Adrenal gland (tissue), 12 donors: ENCODE data around the gene TPI1. TPM values are rescaled to one million over a fixed set of nuclear protein-coding genes. Genes with fewer than 3 reads are reported as not detected.

Source experiments
- DNase-seq, 7 donors: peaks; one replicate each; pipeline ENCODE4 v3.0.0-alpha.2; 2019 to 2020
- H3K27ac ChIP-seq, 5 donors: fragments of 200-600 bp; sonication (generic) in 4 of 5; 1 replicate in 3 of 5; 2 replicates in 2 of 5; pipeline versions ENCODE4 v1.5.1 to v1.8.0; 2016 to 2020; ENCODE audit warnings: mild to moderate bottlenecking in 1 of 5
- H3K27me3 ChIP-seq: fragments of 200-600 bp; 2 replicates; pipeline ENCODE4 v1.8.0; 2021
- H3K36me3 ChIP-seq, 2 donors: fragments of 200-600 bp; replicated peaks in 1 of 2; 1 replicate in 1 of 2; 2 replicates in 1 of 2; pipeline versions ENCODE4 v1.5.1 to v1.8.0; 2018 to 2022
- H3K4me1 ChIP-seq, 2 donors: fragments of 200-600 bp; replicated peaks in 1 of 2; 1 replicate in 1 of 2; 2 replicates in 1 of 2; pipeline versions ENCODE4 v1.5.1 to v1.8.0; 2018 to 2021
- H3K4me3 ChIP-seq, 4 donors: fragments of 200-600 bp; sonication (generic) in 3 of 4; one replicate each; pipeline ENCODE4 v1.5.1; 2016 to 2018
- H3K9me3 ChIP-seq, 3 donors: fragments of 200-600 bp; sonication (generic) in 1 of 3; replicated peaks in 1 of 3; 1 replicate in 2 of 3; 2 replicates in 1 of 3; pipeline versions ENCODE4 v1.5.1 to v1.8.0; 2016 to 2021
- POLR2A ChIP-seq, 2 donors: fragments of 450-650 bp; IDR thresholded peaks; one replicate each; pipeline ENCODE4 v1.6.1; 2017; ENCODE audit warnings: antibody characterized with exemption in 2 of 2, mild to moderate bottlenecking in 2 of 2, moderate library complexity in 1 of 2
- WGBS, 4 donors: extraction: QIAGEN DNeasy Blood & Tissue Kit in 2 of 4; methylation state at CpG; one replicate each; pipeline versions ENCODE4 v1.1.5 to v1.1.7; 2013 to 2017; 5-methylcytosine and 5-hydroxymethylcytosine counted together
- intact Hi-C, 2 donors: fragments of 100-400 bp; cut with DNase I; formaldehyde crosslinking; loops; one replicate each; pipeline versions ENCODE4 v1.14.1 to v1.15.0; 2022 to 2023
- polyA plus RNA-seq, 3 donors: library from polyadenylated mRNA; stranded (reverse); fragments of 200-250 nt in 2 of 3; fragments of 350-450 nt in 1 of 3; fragmentation: Illumina TruSeq in 1 of 3; extraction: RNeasy Lipid Tissue Mini Kit (QIAGEN cat#74804) in 1 of 3; gene quantifications; one replicate each; pipeline ENCODE4 v1.2.3, GENCODE V29; 2013 to 2014
- total RNA-seq, 9 donors: library from RNA; depleted of rRNA in 4 of 9; stranded (reverse); fragments of >200 nt in 4 of 9; fragments of 120-200 nt in 1 of 9; fragmentation: NEBNext Ultra II Directional in 1 of 9; extraction: Animal tissue kit (Norgen Biotek cat#: 25700) in 1 of 9; gene quantifications; one replicate each; pipeline versions ENCODE4 v1.1.0 to v1.2.4, GENCODE V29; 2013 to 2023
- TF ChIP-seq, protein P1 (sequence below), 6 experiments: fragments of 450-650 bp in 4 of 6; fragments of 200-600 bp in 2 of 6; sonication (generic) in 1 of 6; IDR thresholded peaks; 1 replicate in 5 of 6; 2 replicates in 1 of 6; pipeline versions ENCODE4 v1.5.1 to v1.8.0; 2016 to 2021; ENCODE audit warnings: antibody characterized with exemption in 6 of 6, mild to moderate bottlenecking in 2 of 6, moderate library complexity in 1 of 6
- donor health status: healthy with polysubstance abuse.
- donor health status: Bipolar disorder and iron deficiency.
- donor health status: DM: yes; HTN: yes; CAD: no.
- donor health status: DM: no; HTN: no; CAD: no.
- donor health status: DM: no; HTN: no; CAD: no.
- donor health status: DM: yes; HTN: yes; CAD: no.

Gene TPI1
- total and polyA plus RNA-seq, 12 donors: 241 to 2,322 (median 783) TPM

DNA sequence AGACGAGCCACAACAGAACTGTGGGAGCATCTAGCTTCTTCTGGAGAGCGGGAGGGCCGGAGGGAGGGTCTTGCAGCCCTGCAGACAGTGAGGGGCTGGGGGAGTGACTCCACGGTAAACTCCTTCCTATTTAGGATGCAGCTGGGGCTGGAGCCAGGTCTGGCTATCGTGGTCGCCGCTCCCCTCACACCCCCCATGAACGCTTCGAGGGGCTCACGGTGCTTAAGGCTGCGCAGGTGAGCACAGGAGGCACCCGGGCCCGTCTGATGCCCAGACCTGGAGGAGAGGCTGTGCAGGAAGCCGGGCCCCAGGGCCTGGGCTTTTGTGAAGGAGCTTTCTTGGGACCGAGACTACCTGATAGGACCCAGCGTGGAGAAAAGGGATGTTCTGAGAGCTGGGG is 30.5 kb upstream of the TPI1 start:
- Histone ChIP-seq H3K4me3 (no peak overlapping the region), H3K27ac (no peak overlapping the region), H3K27me3 (no peaks in the 10 kb centered on the region), H3K9me3 (no peaks in the 10 kb centered on the region), H3K36me3 (peaks cover 0 to 30% of the 10 kb centered on the region in 2 donors), H3K4me1 (peaks cover 3 to 10% of the 10 kb centered on the region in 2 donors)
- intact Hi-C loops: loop anchor here in 1 of 2 donors (5.0 kb wide), 1 partner anchor 210 kb away; no protein-coding TSS in a partner anchor
- DNase-seq: no peak
- TF ChIP-seq, protein P1, sequence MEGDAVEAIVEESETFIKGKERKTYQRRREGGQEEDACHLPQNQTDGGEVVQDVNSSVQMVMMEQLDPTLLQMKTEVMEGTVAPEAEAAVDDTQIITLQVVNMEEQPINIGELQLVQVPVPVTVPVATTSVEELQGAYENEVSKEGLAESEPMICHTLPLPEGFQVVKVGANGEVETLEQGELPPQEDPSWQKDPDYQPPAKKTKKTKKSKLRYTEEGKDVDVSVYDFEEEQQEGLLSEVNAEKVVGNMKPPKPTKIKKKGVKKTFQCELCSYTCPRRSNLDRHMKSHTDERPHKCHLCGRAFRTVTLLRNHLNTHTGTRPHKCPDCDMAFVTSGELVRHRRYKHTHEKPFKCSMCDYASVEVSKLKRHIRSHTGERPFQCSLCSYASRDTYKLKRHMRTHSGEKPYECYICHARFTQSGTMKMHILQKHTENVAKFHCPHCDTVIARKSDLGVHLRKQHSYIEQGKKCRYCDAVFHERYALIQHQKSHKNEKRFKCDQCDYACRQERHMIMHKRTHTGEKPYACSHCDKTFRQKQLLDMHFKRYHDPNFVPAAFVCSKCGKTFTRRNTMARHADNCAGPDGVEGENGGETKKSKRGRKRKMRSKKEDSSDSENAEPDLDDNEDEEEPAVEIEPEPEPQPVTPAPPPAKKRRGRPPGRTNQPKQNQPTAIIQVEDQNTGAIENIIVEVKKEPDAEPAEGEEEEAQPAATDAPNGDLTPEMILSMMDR (IDR thresholded peaks at IDR 0.05): no peak
- TF ChIP-seq POLR2A (IDR thresholded peaks at IDR 0.05): no peak
- WGBS, 4 donors: 78 to 94% (median 85%) methylated on average over 13 to 16 of the region's 16 CpGs

DNA sequence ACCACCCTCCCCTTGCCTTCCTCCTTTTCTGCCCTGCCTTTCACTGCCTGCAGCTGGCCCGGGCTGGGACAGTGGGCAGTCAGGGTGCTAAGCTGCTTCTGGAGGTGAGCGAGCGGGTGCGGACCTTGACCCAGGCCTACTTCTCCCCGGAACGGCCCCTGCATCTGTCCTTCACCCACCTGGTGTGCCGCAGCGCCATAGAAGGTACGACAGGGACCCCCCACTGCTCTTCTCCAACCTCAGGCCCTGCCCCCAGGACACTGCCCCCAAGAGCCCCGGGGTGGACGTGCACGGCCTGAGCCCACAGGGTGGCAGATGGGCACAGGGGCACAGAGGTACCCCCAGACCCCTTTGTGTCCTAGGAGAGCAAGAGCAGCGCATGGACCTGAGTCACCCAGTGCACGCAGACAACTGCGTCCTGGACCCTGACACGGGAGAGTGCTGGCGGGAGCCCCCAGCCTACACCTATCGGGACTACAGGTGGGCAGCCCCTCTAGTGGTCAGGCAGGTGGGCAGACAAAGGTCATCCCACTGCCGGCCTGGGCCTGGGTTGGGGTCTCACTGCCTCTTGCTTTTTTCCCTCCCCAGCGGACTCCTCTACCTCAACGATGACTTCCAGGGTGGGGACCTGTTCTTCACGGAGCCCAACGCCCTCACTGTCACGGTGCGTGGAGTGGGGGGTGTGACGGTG is 29.8 kb upstream of the TPI1 start:
- H3K36me3 ChIP-seq: peaks cover 0 to 30% of the 10 kb centered on the region in 2 donors

DNA sequence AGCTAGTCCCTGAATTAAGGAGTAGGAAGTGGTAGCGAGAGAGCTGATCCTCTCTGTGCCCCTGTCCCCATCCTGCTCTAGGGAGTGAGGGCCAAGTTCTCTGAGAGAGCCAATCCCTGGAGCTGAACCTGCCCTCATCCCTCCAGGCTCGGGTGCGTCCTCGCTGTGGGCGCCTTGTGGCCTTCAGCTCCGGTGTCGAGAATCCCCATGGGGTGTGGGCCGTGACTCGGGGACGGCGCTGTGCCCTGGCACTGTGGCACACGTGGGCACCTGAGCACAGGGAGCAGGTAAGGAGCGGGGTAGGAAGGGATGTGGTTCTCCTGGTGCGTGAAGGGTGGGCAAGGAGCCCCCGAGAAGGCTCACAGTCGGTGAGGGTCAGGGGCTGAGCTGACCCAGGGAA is 28.5 kb upstream of the TPI1 start:
- intact Hi-C loops: loop anchor here in 1 of 2 donors (5.0 kb wide), 1 partner anchor 212 kb away; no protein-coding TSS in a partner anchor
- peaks cover 0 to 22% of the 10 kb centered on the region in 2 donors for H3K36me3 ChIP-seq
- DNase-seq: no peak
- H3K27me3 ChIP-seq: no peaks in the 10 kb centered on the region
- H3K4me3 ChIP-seq: no peak overlapping the region
- 87 to 92% (median 90%) methylated on average over 16 of the region's 16 CpGs for WGBS, 4 donors
- peaks cover 0 to under 1% of the 10 kb centered on the region in 2 donors for H3K4me1 ChIP-seq
- TF ChIP-seq, protein P1 (IDR thresholded peaks at IDR 0.05): no peak
- no peak for TF ChIP-seq POLR2A (IDR thresholded peaks at IDR 0.05)
- no peaks in the 10 kb centered on the region for H3K9me3 ChIP-seq
- H3K27ac ChIP-seq: no peak overlapping the region

More for the DNA sequence above, 29.8 kb upstream of the TPI1 start:
- Histone ChIP-seq H3K27me3 (no peaks in the 10 kb centered on the region), H3K4me3 (no peak overlapping the region), H3K4me1 (peaks cover 3 to 10% of the 10 kb centered on the region in 2 donors), H3K9me3 (no peaks in the 10 kb centered on the region), H3K27ac (no peak overlapping the region)
- 82 to 93% (median 91%) methylated on average over 19 to 26 of the region's 26 CpGs for WGBS, 4 donors
- intact Hi-C loops: loop anchor here in 1 of 2 donors (5.0 kb wide), 1 partner anchor 210 kb away; no protein-coding TSS in a partner anchor
- no peak for TF ChIP-seq POLR2A (IDR thresholded peaks at IDR 0.05)
- TF ChIP-seq, protein P1 (IDR thresholded peaks at IDR 0.05): no peak
- no peak for DNase-seq

DNA sequence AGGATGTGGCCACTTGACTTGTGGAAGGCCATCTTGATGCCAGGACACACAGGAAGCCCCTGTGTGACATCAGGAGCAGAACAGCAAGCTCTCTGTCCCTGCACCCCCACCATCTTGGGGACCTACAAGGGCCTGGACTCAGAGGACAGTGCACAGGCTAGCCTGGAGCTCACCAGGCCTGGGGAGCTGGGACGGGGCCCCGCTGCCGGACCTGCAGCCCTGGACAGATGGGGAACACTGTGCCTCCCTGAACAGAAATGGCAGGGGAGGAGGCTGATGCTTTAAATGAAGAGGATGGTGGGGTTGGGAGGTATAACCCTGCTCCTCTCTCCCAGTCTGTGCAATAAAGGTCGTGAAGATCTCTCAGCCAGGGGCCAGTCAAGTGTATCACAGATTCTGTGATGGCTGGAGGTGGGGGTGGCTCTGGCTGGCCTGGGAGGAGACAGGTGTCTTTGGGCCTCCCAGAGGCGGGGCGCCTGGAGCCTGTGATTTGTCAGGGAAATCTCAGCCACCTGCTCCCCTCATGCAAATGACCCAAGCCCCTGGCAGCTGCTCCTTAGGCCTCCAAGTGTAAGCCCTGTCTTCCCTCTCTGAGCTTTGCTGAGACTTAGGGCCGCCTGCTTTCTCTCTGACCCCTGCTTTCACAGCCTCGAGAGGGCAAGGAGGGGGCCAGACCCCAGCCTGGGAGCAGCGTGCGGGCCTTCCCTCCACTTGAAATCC is 27.7 kb upstream of the TPI1 start:
- peaks cover 0 to 21% of the 10 kb centered on the region in 2 donors for H3K36me3 ChIP-seq
- WGBS, 4 donors: 68 to 87% (median 80%) methylated on average over 5 to 10 of the region's 10 CpGs
- no peaks in the 10 kb centered on the region for H3K27me3 ChIP-seq
- no peak overlapping the region for H3K4me3 ChIP-seq
- no peak for TF ChIP-seq POLR2A (IDR thresholded peaks at IDR 0.05)
- TF ChIP-seq, protein P1 (IDR thresholded peaks at IDR 0.05): no peak
- intact Hi-C loops: loop anchor here in 1 of 2 donors (5.0 kb wide), 1 partner anchor 212 kb away; no protein-coding TSS in a partner anchor
- no peaks in the 10 kb centered on the region for H3K9me3 ChIP-seq
- DNase-seq: no peak
- H3K27ac ChIP-seq: no peak overlapping the region
- no peaks in the 10 kb centered on the region for H3K4me1 ChIP-seq
